Panc1 (cell line): ENCODE measurements around the gene ZNF580. TPM values are rescaled to one million over a fixed set of nuclear protein-coding genes. Genes with fewer than 3 reads are reported as not detected.

ENCODE experiments used
- ATAC-seq: fragments of 200-7000 bp; cut with Tn5 transposase; 2 replicates; pipeline ENCODE4 v1.9.1; 2020; ENCODE audit warnings: mild to moderate bottlenecking, moderate library complexity
- BruUV-seq: library from RNA; stranded (reverse); fragments of 400-500 nt; replicated peaks from 2 replicates; lab custom pipeline; 2021; lab: Mats Ljungman, UMichigan
- CTCF ChIA-PET: fragments of 300-600 bp; sonication (Branson Sonifier 250); formaldehyde crosslinking; loops from one replicate; lab custom pipeline; 2022; ENCODE audit warnings: antibody characterized with exemption; lab: Charles Lee
- POLR2A ChIA-PET: fragments of 300-600 bp; sonication (Branson Sonifier 250); formaldehyde crosslinking; loops from one replicate; lab custom pipeline; 2022; ENCODE audit warnings: antibody characterized with exemption; lab: Charles Lee
- DNase-seq: peaks from one replicate; pipeline ENCODE4 v3.0.0-alpha.2; 2010; ENCODE audit warnings: low read depth, low spot score
- H3K27ac ChIP-seq: 2 replicates; pipeline ENCODE4 v1.5.1; 2011; ENCODE audit warnings: mild to moderate bottlenecking, low read length, inconsistent platforms
- H3K27me3 ChIP-seq: fragments of 200-500 bp; sonication (Bioruptor generic); 2 replicates; pipeline ENCODE4 v1.6.0; 2014; ENCODE audit warnings: low read length, inconsistent platforms; ENCODE audit not compliant: control insufficient read depth, insufficient read depth
- H3K36me3 ChIP-seq: fragments of 200-500 bp; sonication (Bioruptor generic); 2 replicates; pipeline ENCODE4 v1.5.1; 2014; ENCODE audit warnings: inconsistent platforms, mild to moderate bottlenecking, low read length, moderate library complexity; ENCODE audit not compliant: control insufficient read depth, insufficient read depth
- H3K4me1 ChIP-seq: 2 replicates; pipeline ENCODE4 v1.5.1; 2011; ENCODE audit warnings: inconsistent platforms, mild to moderate bottlenecking, low read length, moderate library complexity; ENCODE audit not compliant: control insufficient read depth, insufficient read depth
- H3K4me3 ChIP-seq, 2 experiments: 2 replicates each; pipeline ENCODE4 v1.5.1; 2011 to 2012; ENCODE audit warnings: low read depth in 2 of 2, low read length in 2 of 2, mild to moderate bottlenecking in 2 of 2, inconsistent platforms in 1 of 2, moderate library complexity in 1 of 2
- H3K9me3 ChIP-seq: fragments of 200-500 bp; sonication (Bioruptor generic); 2 replicates; pipeline ENCODE4 v1.5.1; 2014; ENCODE audit warnings: low read depth, mild to moderate bottlenecking, inconsistent platforms, low read length, moderate library complexity; ENCODE audit not compliant: control insufficient read depth, insufficient read depth
- CTCF ChIP-seq: fragments of 450-650 bp; IDR thresholded peaks from 2 replicates; pipeline ENCODE4 v1.5.1; 2017; ENCODE audit warnings: mild to moderate bottlenecking
- POLR2AphosphoS5 ChIP-seq: IDR thresholded peaks from 2 replicates; pipeline ENCODE4 v1.6.1; 2012; ENCODE audit warnings: mild to moderate bottlenecking, low read depth, low read length, moderate library complexity
- SIN3A ChIP-seq: IDR thresholded peaks from 2 replicates; pipeline ENCODE4 v1.6.1; 2012; ENCODE audit warnings: low read depth, mild to moderate bottlenecking, low read length, moderate library complexity, borderline replicate concordance; ENCODE audit not compliant: insufficient read depth
- TCF7L2 ChIP-seq: IDR thresholded peaks from 2 replicates; pipeline ENCODE4 v1.6.1; 2011; ENCODE audit warnings: mild to moderate bottlenecking, low read depth, low read length, inconsistent platforms
- in situ Hi-C: cut with HindIII; loops from 2 replicates; pipeline ENCODE4 v1.10.0; 2016; ENCODE audit warnings: low sequenced_read_pairs, low pct_unique_long_range_greater_than_20kb
- intact Hi-C: fragments of 100-400 bp; cut with micrococcal nuclease; formaldehyde crosslinking; loops from one replicate; pipeline ENCODE4 v1.10.0; 2022; ENCODE audit not compliant: unreplicated experiment
- total RNA-seq: library from RNA; stranded (reverse); gene quantifications from one replicate; pipeline ENCODE4 v1.2.1, GENCODE V29; 2021; ENCODE audit not compliant: unreplicated experiment
- TF ChIP-seq, protein P1 (sequence below), 2 experiments: IDR thresholded peaks; 2 replicates each; pipeline ENCODE4 v1.6.1; 2011 to 2012; ENCODE audit warnings: low read depth in 2 of 2, control low read depth in 1 of 2, low read length in 1 of 2, mild to moderate bottlenecking in 1 of 2, moderate library complexity in 1 of 2; ENCODE audit not compliant: insufficient read depth in 1 of 2

ZNF580 gene
- total RNA-seq, 1 experiment from 2014 or later, result 58.0 TPM

DNA sequence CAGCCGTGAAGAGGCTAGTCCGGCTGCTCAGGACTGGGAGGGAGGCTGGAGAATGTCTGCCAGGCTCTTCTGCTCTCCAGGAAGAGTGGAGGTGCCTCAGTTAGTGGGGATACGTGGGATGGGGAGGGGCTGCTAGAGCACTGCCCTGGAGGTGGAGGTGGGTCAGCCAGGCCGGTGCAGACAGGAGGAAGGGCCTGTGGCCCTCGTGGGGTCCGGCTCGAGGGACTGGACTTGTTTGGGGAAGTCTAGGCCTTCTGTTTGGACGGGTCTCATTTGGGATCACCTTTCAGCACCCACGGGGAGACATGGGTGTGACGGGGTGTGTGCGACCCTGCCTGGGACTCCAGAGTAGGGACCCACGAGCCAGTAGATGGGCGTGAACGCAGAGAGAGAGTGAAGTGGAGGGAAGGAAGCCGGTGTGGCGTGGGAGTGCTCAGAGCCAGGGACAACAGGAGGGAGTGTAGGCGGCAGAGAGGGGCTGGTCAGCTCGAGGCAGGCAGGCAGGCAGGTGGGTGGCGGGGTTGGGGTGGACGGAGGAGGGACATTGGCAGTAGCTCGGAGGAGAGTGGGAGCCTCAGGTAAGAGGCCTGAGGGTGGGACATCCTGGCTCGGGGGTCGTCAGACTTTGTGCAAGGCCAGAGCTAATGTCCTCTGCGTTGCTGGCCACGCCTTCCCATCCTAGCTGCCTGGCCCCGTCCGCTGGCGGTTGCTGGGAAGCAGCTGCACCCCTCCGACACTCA, 45.7 kb downstream of the ZNF580 start:
- no peak overlapping the region for H3K27ac ChIP-seq
- no peak for ATAC-seq
- in situ Hi-C loops (no loop called here), intact Hi-C loops (no loop called here)
- ChIA-PET CTCF (interaction anchor here (0.5 kb wide), 1 partner anchor 33 kb away, joined by 10 read pairs; no protein-coding TSS in a partner anchor), POLR2A (no interaction called here)
- no peaks in the 10 kb centered on the region for H3K9me3 ChIP-seq
- peaks cover 11% of the 10 kb centered on the region; the same call in 1 of the 2 replicates for H3K36me3 ChIP-seq
- H3K4me3 ChIP-seq, result no peak overlapping the region
- no peak for DNase-seq
- H3K4me1 ChIP-seq, result peaks cover 7% of the 10 kb centered on the region; the same call in 1 of the 2 replicates
- TF ChIP-seq, protein P1, sequence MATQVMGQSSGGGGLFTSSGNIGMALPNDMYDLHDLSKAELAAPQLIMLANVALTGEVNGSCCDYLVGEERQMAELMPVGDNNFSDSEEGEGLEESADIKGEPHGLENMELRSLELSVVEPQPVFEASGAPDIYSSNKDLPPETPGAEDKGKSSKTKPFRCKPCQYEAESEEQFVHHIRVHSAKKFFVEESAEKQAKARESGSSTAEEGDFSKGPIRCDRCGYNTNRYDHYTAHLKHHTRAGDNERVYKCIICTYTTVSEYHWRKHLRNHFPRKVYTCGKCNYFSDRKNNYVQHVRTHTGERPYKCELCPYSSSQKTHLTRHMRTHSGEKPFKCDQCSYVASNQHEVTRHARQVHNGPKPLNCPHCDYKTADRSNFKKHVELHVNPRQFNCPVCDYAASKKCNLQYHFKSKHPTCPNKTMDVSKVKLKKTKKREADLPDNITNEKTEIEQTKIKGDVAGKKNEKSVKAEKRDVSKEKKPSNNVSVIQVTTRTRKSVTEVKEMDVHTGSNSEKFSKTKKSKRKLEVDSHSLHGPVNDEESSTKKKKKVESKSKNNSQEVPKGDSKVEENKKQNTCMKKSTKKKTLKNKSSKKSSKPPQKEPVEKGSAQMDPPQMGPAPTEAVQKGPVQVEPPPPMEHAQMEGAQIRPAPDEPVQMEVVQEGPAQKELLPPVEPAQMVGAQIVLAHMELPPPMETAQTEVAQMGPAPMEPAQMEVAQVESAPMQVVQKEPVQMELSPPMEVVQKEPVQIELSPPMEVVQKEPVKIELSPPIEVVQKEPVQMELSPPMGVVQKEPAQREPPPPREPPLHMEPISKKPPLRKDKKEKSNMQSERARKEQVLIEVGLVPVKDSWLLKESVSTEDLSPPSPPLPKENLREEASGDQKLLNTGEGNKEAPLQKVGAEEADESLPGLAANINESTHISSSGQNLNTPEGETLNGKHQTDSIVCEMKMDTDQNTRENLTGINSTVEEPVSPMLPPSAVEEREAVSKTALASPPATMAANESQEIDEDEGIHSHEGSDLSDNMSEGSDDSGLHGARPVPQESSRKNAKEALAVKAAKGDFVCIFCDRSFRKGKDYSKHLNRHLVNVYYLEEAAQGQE (IDR thresholded peaks at IDR 0.05; ENCODE audit: insufficient read depth in 1 of 2, low read depth in 2 of 2, low read length in 1 of 2), result no peak
- TF ChIP-seq TCF7L2 (no peak), CTCF (no peak), SIN3A (no peak), POLR2AphosphoS5 (no peak)
- no peaks in the 10 kb centered on the region for H3K27me3 ChIP-seq
- BruUV-seq, result no TSS peak

DNA sequence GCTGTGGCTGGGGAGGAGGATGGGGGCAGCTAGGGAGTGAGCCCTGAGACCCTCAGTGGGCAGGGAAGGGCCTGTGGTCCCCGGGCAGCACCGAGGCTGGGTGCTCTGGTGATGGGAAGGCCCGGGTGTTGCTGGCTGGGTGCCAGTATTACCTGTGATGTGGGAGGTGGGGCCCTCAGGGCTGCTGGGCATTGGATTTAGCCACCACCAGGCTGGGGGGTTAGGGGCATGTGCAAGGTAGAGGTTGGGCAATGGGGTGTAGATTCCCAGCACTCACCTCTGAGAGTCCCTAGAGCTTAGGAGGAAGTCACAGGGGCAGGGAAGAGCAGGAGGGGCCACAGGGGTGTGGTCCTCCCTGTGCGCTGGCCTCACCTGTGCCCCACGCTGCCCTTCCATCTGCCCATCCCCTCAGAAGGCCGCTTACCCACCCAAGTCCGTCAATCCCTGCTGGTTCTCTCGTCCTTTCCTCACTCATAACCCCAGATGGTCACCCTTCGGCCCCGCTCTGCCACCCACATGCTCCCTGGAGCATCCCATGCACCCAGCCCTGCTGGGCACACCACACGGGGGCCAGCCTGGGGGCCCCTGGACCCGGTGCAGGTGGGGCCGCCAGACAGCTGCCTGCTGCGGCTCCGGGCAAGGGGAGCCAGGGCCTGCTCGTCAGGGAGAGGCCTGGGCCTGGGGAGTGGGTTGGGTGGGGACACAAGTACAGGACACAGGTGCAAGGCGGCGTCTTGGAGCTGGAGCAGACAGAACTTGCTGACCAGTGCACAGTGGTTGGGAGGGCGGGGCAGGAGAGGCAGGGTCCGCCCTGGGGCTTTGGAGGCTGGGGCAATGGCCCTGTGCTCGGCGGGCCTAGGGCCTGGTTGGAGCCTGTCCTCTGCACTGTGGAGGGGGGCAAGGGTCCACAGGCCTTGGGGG, 46.7 kb downstream of the ZNF580 start:
- no peak for ATAC-seq
- peaks cover 11% of the 10 kb centered on the region for H3K36me3 ChIP-seq
- no peaks in the 10 kb centered on the region for H3K27me3 ChIP-seq
- CTCF ChIA-PET, result no interaction called here
- H3K27ac ChIP-seq, result no peak overlapping the region
- TF ChIP-seq, protein P1 (IDR thresholded peaks at IDR 0.05; ENCODE audit: insufficient read depth in 1 of 2, low read depth in 2 of 2, low read length in 1 of 2), result no peak
- intact Hi-C loops, result no loop called here
- in situ Hi-C loops, result no loop called here
- no peaks in the 10 kb centered on the region for H3K9me3 ChIP-seq
- POLR2A ChIA-PET, result no interaction called here
- no peak overlapping the region for H3K4me3 ChIP-seq
- DNase-seq, result no peak
- no TSS peak for BruUV-seq
- H3K4me1 ChIP-seq, result peaks cover 7% of the 10 kb centered on the region; the same call in 1 of the 2 replicates
